GM23338 (cell line): ENCODE data around the gene MTR.

ENCODE experiments used
- CREB1 ChIP-seq: fragments of 250-450 bp; sonication (Bioruptor Pico); IDR thresholded peaks from 2 replicates; pipeline ENCODE4 v1.5.0; 2020; ENCODE audit warnings: low read depth, mild to moderate bottlenecking, moderate library complexity
- EZH2 ChIP-seq: fragments of 200-600 bp; sonication (generic); IDR thresholded peaks from one replicate; pipeline ENCODE4 v1.8.0; 2017; ENCODE audit warnings: antibody characterized with exemption, mild to moderate bottlenecking, low read depth; ENCODE audit not compliant: unreplicated experiment
- EZH2phosphoT487 ChIP-seq: fragments of 200-600 bp; sonication (generic); IDR thresholded peaks from one replicate; pipeline ENCODE4 v1.8.1; 2018; ENCODE audit warnings: antibody characterized with exemption; ENCODE audit not compliant: unreplicated experiment
- NANOG ChIP-seq: IDR thresholded peaks from 2 replicates; pipeline ENCODE4 v1.6.1; 2016; ENCODE audit warnings: antibody characterized with exemption, borderline replicate concordance
- POLR2AphosphoS5 ChIP-seq: IDR thresholded peaks from 2 replicates; pipeline ENCODE4 v1.6.1; 2016; ENCODE audit warnings: antibody characterized with exemption, low read depth
- REST ChIP-seq: IDR thresholded peaks from one replicate; pipeline ENCODE4 v1.6.1; 2018; ENCODE audit warnings: antibody characterized with exemption; ENCODE audit not compliant: unreplicated experiment
- STAT1 ChIP-seq: IDR thresholded peaks from one replicate; pipeline ENCODE4 v1.6.1; 2016; ENCODE audit warnings: antibody characterized with exemption; ENCODE audit not compliant: unreplicated experiment
- ZNF114 ChIP-seq: fragments of 250-450 bp; sonication (Bioruptor Pico); IDR thresholded peaks from 2 replicates; pipeline ENCODE4 v1.5.0; 2020; ENCODE audit warnings: mild to moderate bottlenecking, moderate library complexity
- TF ChIP-seq, protein P1 (sequence below), 2 experiments: fragments of 200-600 bp in 1 of 2; sonication (generic) in 1 of 2; conservative IDR thresholded peaks; 2 replicates each; pipeline versions ENCODE4 v1.5.1 to v1.6.1; 2016 to 2017; ENCODE audit warnings: antibody characterized with exemption in 2 of 2, low read depth in 2 of 2, mild to moderate bottlenecking in 2 of 2, moderate library complexity in 1 of 2
- TF ChIP-seq, protein P2 (sequence below): IDR thresholded peaks from 2 replicates; pipeline ENCODE4 v1.6.1; 2016; ENCODE audit warnings: antibody characterized with exemption

GRCh38 chr1:236841341-236841740, 46.2 kb downstream of the MTR start:
- TF ChIP-seq, protein P1, sequence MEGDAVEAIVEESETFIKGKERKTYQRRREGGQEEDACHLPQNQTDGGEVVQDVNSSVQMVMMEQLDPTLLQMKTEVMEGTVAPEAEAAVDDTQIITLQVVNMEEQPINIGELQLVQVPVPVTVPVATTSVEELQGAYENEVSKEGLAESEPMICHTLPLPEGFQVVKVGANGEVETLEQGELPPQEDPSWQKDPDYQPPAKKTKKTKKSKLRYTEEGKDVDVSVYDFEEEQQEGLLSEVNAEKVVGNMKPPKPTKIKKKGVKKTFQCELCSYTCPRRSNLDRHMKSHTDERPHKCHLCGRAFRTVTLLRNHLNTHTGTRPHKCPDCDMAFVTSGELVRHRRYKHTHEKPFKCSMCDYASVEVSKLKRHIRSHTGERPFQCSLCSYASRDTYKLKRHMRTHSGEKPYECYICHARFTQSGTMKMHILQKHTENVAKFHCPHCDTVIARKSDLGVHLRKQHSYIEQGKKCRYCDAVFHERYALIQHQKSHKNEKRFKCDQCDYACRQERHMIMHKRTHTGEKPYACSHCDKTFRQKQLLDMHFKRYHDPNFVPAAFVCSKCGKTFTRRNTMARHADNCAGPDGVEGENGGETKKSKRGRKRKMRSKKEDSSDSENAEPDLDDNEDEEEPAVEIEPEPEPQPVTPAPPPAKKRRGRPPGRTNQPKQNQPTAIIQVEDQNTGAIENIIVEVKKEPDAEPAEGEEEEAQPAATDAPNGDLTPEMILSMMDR (conservative IDR thresholded peaks at IDR 0.05; ENCODE audit: low read depth in 2 of 2) = no peak
- TF ChIP-seq ZNF114 (CRISPR knock-in tag) (no peak), POLR2AphosphoS5 (no peak), CREB1 (CRISPR knock-in tag) (no peak), NANOG (no peak), EZH2 (no peak), EZH2phosphoT487 (no peak), REST (no peak), STAT1 (no peak)
- TF ChIP-seq, protein P2, sequence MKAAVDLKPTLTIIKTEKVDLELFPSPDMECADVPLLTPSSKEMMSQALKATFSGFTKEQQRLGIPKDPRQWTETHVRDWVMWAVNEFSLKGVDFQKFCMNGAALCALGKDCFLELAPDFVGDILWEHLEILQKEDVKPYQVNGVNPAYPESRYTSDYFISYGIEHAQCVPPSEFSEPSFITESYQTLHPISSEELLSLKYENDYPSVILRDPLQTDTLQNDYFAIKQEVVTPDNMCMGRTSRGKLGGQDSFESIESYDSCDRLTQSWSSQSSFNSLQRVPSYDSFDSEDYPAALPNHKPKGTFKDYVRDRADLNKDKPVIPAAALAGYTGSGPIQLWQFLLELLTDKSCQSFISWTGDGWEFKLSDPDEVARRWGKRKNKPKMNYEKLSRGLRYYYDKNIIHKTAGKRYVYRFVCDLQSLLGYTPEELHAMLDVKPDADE = no peak
